Measurements from ENCODE around the gene AGRN. TPM values are rescaled to one million over a fixed set of nuclear protein-coding genes. Genes with fewer than 3 reads are reported as not detected.
"Not testable (repeated sequence)": the region's sequence is repeated elsewhere in the genome, so short reads cannot be mapped to it uniquely, and the experiment has no call there.

The AGRN gene
- polyA plus RNA-seq, 1 experiment = 28.3 TPM

GRCh38 chr1:1091344-1092148 is 71.6 kb downstream of the AGRN start:
- TF ChIP-seq, protein P1, sequence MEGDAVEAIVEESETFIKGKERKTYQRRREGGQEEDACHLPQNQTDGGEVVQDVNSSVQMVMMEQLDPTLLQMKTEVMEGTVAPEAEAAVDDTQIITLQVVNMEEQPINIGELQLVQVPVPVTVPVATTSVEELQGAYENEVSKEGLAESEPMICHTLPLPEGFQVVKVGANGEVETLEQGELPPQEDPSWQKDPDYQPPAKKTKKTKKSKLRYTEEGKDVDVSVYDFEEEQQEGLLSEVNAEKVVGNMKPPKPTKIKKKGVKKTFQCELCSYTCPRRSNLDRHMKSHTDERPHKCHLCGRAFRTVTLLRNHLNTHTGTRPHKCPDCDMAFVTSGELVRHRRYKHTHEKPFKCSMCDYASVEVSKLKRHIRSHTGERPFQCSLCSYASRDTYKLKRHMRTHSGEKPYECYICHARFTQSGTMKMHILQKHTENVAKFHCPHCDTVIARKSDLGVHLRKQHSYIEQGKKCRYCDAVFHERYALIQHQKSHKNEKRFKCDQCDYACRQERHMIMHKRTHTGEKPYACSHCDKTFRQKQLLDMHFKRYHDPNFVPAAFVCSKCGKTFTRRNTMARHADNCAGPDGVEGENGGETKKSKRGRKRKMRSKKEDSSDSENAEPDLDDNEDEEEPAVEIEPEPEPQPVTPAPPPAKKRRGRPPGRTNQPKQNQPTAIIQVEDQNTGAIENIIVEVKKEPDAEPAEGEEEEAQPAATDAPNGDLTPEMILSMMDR (IDR thresholded peaks at IDR 0.05; ENCODE audit: low read depth, low read length) = no peak
- Histone ChIP-seq H3K27ac (ENCODE audit: low read depth, low read length) (no peak overlapping the region), H3K27me3 (ENCODE audit: control insufficient read depth, insufficient read depth, low read length) (no peaks in the 10 kb centered on the region), H3K4me3 (ENCODE audit: low read depth, low read length) (no peak overlapping the region), H3K9me3 (ENCODE audit: control insufficient read depth, insufficient read depth, low read length) (peaks cover 9% of the 10 kb centered on the region; the same call in 1 of the 2 replicates)
- no peak for DNase-seq (ENCODE audit: low read depth, low spot score)
- CTCF ChIA-PET = no interaction called here
- POLR2A ChIA-PET = no interaction called here

DNA sequence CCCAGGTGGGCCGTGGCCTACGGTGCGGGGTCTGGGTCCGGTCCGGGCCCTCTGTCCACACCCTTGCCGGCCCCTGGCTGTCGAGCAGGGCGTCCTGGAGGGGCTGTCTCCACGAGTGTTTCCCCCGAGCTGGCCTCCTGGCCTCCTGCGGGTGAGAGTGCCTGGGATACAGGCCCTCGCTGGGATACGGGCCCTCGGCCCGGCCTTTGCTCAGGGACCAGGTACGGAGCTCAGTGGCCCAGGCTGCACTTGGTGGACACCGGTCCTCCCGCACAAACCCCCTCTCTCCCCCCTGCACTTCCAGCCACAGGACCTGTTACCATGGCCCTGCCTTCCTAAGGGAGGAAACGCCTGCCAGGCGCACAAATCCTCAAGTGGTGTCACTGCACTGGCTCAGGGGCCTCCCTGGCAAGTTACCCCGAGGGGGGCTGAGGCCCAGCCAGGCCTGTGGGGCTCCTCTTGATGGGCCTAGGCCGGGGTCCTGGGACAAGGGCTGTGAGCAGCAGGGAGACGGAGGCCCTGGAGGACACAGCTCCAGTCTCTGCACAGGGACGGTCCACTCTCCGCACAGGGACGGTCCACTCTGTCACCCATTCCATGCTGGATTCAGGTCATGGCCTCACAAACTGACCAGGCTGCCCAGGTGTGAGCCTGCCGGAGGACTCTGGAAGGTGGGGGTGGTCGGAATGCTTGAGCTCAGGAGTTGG is 72.4 kb downstream of the AGRN start:
- ChIA-PET POLR2A (no interaction called here), CTCF (no interaction called here)
- H3K27me3 ChIP-seq (ENCODE audit: control insufficient read depth, insufficient read depth, low read length) = no peaks in the 10 kb centered on the region
- no peak for DNase-seq (ENCODE audit: low read depth, low spot score)
- H3K27ac ChIP-seq (ENCODE audit: low read depth, low read length) = no peak overlapping the region
- H3K4me3 ChIP-seq (ENCODE audit: low read depth, low read length) = no peak overlapping the region
- TF ChIP-seq, protein P1 (IDR thresholded peaks at IDR 0.05; ENCODE audit: low read depth, low read length) = no peak
- H3K9me3 ChIP-seq (ENCODE audit: control insufficient read depth, insufficient read depth, low read length) = peaks cover 9% of the 10 kb centered on the region; the same call in 1 of the 2 replicates

DNA sequence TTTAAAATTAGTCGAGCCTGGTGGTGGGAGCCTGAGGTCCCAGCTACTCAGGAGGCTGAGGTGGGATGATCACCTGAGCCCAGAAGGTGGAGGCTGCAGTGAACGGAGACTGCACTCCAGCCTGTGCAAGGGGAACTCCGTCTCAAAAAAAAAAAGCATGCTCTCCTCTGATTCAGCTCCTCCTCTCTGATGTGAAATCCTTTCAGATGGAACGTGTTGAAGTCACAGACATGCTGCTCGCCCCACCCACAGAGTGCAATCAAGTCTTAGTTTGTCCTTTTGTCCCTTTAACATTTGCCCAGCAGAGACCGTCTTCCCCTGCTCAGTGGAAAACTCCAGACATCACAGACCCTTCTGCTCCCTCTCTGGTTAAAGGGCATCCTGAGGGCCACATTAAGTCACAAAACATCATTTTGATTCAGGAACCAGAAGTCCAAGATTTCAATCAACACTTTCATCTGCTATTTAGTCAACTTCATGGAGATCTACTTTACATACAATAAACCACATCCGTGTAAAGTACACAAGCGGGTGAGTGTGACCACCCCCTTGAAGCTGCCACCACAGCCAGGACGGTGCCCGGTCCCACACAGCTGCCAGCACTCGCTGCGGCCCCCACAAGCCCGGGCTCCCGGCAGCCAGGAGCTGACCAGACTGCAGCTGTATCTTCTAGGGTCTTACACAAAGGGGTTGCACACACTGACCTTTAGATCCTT is 73.1 kb downstream of the AGRN start:
- DNase-seq (ENCODE audit: low read depth, low spot score) = no peak
- Histone ChIP-seq H3K27me3 (ENCODE audit: control insufficient read depth, insufficient read depth, low read length) (no peaks in the 10 kb centered on the region), H3K27ac (ENCODE audit: low read depth, low read length) (no peak overlapping the region), H3K9me3 (ENCODE audit: control insufficient read depth, insufficient read depth, low read length) (peaks cover 9% of the 10 kb centered on the region; the same call in 1 of the 2 replicates), H3K4me3 (ENCODE audit: low read depth, low read length) (no peak overlapping the region)
- ChIA-PET CTCF (no interaction called here), POLR2A (no interaction called here)
- TF ChIP-seq, protein P1 (IDR thresholded peaks at IDR 0.05; ENCODE audit: low read depth, low read length) = no peak

DNA sequence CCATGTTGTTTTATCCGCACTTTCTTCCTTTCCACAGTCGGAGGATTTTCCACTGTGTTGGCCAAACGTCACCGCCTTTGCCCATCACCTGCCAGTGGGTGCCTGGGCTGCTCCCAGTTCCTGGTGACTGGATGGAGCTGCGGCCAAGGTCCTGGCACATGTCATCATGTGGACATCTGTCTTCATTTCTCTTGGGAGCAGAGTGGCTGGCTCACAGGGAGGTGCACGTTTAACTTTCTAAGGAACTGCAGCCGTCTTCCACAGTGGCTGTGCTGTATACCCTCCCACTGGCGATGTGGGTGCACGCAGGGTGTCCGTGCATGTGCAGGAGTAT is 73.7 kb downstream of the AGRN start:
- ChIA-PET POLR2A (no interaction called here), CTCF (no interaction called here)
- no peak for DNase-seq (ENCODE audit: low read depth, low spot score)
- Histone ChIP-seq H3K9me3 (ENCODE audit: control insufficient read depth, insufficient read depth, low read length) (peaks cover 9% of the 10 kb centered on the region; the same call in 1 of the 2 replicates), H3K27me3 (ENCODE audit: control insufficient read depth, insufficient read depth, low read length) (no peaks in the 10 kb centered on the region), H3K4me3 (ENCODE audit: low read depth, low read length) (no peak overlapping the region), H3K27ac (ENCODE audit: low read depth, low read length) (no peak overlapping the region)
- TF ChIP-seq, protein P1 (IDR thresholded peaks at IDR 0.05; ENCODE audit: low read depth, low read length) = no peak

DNA sequence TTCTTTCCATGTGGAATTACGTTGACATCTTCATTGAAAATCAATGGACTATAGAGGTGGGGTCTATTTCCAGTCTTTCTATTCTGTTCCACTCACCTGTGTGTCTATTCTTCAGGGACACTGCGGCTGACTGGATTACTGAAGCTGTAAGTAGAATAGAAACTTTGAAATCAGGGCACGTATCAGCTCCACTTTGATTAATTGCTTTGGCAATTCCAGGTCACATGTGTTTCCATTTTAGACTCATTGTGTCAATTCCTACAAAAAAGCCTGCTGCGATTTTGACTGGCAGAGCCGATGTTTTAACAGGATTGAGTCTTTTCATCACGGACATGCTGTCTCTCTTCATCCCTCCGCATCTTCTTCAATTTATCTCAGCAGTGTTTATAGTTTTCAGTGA is 75.1 kb downstream of the AGRN start:
- TF ChIP-seq, protein P1 (IDR thresholded peaks at IDR 0.05; ENCODE audit: low read depth, low read length) = no peak
- ChIA-PET CTCF (no interaction called here), POLR2A (no interaction called here)
- Histone ChIP-seq H3K9me3 (ENCODE audit: control insufficient read depth, insufficient read depth, low read length) (peaks cover 9% of the 10 kb centered on the region; the same call in 1 of the 2 replicates), H3K4me3 (ENCODE audit: low read depth, low read length) (no peak overlapping the region), H3K27me3 (ENCODE audit: control insufficient read depth, insufficient read depth, low read length) (no peaks in the 10 kb centered on the region), H3K27ac (ENCODE audit: low read depth, low read length) (no peak overlapping the region)
- DNase-seq (ENCODE audit: low read depth, low spot score) = no peak

DNA sequence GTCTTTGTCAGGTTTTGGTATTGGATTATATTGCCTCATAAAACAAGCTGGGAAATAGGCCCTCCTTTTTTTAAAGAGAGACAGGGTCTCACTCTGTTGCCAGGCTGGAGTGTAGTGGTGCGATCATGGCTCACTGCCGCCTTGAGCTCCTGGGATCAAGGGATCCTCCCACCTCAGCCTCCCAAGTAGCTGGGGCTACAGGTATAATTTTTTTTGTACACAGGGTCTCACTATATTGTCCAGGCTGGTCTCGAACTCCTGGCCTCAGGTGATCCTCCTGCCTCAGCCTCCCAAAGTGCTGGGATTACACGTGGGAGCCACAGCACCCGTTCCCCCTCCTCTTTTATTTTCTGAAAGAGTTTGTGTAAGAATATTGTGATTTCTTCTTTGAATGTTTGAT is 76.2 kb downstream of the AGRN start:
- POLR2A ChIA-PET; H3K9me3 ChIP-seq (ENCODE audit: control insufficient read depth, insufficient read depth, low read length); CTCF ChIA-PET; H3K27me3 ChIP-seq (ENCODE audit: control insufficient read depth, insufficient read depth, low read length); H3K4me3 ChIP-seq (ENCODE audit: low read depth, low read length); DNase-seq (ENCODE audit: low read depth, low spot score); H3K27ac ChIP-seq (ENCODE audit: low read depth, low read length): not testable (repeated sequence)
